Superior temporal gyrus (tissue), 1 donor: ENCODE measurements around the gene ZSCAN12.

ENCODE experiments used
- DNase-seq: peaks from one replicate; pipeline ENCODE4 v3.0.0-alpha.2; 2016; ENCODE audit errors: extremely low spot score

ZSCAN12 gene

GRCh38 chr6:28353981-28354676 lies 45.4 kb downstream of the ZSCAN12 start:
- DNase-seq: peak; percentile 64

DNA sequence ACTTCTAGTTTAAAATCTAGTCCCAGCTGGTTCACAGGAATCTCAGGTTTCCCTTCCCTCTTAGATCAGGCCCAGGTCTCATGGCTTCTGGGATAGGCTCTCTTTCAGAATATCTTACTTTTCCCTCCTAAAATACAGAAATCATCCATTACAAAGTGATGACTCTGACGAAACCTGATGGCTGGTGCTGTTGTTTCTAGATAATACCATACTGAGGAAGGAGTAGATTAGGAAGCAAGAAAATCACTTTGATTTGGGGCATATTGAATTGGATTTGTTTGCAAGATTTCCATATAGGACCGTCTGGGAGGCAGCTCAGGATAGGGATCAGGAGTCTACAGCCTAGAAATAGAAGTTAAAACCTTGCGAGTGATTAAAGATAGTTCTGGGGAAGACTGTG lies 46.2 kb downstream of the ZSCAN12 start:
- DNase-seq: peak; percentile 18

- no peak for DNase-seq
Measured at GRCh38 chr6:28351493-28351925, 48.0 kb downstream of the ZSCAN12 start.

DNA sequence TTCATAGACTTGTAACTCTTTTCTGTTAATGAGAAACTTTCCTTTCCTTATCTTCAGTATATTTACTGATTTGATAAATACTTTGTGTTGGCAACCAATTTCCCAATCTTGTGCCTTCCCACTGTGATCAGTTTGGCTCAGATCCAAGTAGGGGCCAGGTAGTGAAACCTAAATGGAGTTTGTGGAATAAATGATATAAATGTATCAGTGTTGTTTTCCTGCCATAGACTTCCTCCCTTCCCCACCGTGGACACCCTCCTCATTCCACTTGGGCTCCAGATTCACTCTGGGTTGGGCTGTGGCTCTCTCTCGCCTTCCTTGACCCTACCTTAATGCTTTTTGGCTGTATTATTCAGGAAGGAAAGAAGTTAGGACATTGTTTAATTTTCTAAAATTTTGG lies 48.5 kb downstream of the ZSCAN12 start:
- DNase-seq: no peak

DNA sequence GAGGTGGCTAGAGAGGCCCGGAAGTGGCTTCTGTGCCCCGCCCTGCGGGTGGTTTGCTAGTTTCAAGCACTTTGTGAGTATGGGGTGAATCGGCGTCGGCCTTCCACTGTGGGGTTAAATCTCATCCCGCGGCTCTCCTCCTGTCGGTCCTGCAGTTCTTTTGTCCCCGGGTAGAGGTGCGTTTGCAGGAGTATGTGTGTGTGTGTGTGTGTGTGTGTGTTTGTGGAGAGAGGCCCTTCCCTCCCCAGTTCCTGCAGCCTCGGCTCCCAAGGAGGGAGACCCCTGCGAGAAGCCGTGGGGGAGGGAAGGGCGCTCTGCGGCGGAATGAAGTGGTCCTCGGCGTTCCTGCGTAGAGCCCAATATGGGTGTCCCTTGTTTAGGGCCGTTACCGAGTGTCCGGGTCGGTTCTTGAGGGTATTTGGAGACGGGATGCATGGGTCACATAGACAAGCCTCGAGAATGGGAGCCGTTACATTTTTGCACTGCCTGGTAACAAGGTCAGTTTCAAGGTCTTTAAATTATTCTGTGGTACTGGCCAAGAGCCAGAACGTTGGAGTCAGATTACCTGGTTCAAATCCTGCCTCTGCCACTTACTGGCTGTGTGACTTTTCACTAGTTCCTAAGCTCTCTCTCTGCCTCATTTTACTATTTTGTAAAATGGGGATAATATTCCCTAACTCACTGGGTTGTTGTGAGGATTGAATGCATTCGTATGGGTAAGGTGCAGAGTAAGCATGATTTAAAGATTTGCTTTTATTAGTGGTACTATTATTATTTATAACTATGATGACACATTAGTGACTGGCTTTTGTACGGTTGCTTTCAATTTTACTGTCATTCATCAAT lies 49.4 kb downstream of the ZSCAN12 start, which contains the start of gene ZKSCAN3:
TSS of gene ZKSCAN3 (plus strand) at position 56 of the 846 bp plus-strand sequence. CDS start 9,640 bp downstream, outside the sequence.
- peak; percentile 91 for DNase-seq

- no peak for DNase-seq
Measured at GRCh38 chr6:28349344-28349891, 50.1 kb downstream of the ZSCAN12 start.

- no peak for DNase-seq
Measured at GRCh38 chr6:28347119-28347518, 52.4 kb downstream of the ZSCAN12 start.

DNA sequence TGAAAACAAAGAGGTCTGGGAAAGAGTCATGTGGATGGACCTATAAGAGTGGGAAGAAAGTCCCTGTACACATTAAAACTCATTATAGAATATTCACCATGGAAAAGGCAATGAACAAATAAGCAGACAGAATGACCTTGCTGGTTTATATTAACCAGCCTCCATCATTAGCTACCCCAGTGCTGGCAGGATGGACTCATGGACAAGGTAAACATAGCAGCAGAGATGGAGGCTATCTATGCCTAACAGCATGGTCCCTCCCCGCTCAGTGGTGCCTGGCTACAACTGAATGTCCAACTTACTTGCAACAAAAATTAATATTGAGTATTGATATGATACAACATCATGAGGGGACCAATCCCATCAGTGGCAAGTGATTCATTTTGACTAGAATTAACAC lies 54.3 kb downstream of the ZSCAN12 start:
- no peak for DNase-seq

DNA sequence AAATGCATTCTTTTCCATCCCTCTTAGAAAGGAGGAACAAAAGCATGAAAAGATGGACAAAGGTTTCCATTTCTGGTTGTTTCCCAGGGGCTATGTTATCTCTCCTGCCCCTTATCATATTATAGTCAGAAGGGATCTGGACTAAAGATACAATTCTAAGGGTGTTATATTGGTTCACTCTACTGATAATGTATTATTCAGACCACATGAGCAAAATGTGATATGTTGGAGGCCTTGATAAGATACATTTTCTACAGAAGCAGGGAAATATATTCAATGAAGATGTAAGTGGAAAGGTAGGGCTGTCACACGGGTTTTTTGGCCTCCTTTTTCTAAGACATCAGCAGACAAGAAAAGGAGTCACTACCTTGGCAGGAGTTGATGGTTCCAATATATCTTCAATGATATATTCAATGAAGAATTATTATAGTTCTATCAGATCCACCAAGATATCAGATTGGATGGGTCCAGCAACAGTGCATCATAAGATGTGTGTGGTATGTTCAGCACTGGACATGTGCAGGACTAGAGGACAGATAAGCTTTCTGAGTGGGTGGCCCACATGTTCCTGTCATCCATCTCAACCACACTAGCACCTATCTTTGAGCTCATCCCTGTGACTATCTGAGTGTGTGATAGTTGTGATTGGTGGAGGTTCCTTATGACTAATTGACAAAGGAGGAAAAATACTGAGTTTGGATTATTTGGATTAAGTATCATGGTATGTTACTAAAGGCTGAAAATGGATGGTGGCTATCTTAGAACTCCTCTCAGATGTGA lies 55.5 kb downstream of the ZSCAN12 start:
- no peak for DNase-seq

DNA sequence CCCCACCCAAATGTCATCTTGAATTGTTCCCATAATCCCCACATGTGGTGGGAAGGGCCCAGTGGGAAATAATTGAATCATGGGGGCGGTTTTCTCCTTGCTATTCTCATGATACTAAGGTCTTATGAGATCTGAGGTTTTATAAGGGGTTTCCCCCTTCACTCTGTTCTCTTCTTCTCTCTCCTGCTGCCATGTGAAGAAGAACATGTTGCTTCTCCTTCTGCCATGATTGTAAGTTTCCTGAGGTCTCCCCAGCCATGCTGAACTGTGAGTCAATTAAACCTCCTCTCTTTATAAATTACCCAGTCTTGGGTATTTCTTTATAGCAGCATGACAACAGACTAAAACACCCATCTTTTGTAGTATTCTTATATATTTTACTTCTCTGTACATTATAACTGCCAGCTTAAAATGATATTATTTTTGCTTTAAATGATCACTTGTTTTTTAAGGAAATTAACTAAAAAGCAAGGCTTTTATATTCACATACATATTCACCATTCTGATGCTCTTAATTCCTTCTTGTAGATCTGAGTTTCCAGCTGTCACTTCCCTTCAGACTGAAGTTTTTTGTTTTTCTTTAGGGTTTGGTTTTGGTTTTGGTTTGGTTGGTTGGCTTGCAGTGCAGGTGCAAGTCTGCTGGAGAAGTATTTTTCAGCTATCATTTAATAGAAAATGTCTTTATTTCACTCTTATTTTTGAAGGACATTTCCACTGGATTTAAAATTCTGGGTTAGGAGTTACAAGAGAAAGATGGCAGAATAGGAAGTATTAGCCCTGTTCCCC lies 59.0 kb downstream of the ZSCAN12 start:
- DNase-seq: no peak

GRCh38 chr6:28337121-28337520 lies 62.4 kb downstream of the ZSCAN12 start:
- no peak for DNase-seq

GRCh38 chr6:28336284-28337120 lies 63.0 kb downstream of the ZSCAN12 start:
- DNase-seq: peak; percentile 70

GRCh38 chr6:28335564-28336283 lies 63.8 kb downstream of the ZSCAN12 start, which contains the start of gene ZSCAN31:
Gene ZSCAN31 (minus strand): TSS chr6:28336148. CDS start chr6:28329683, 6,465 bp downstream.
- peak; percentile 95 for DNase-seq

- peak; percentile 13 for DNase-seq
Measured at GRCh38 chr6:28335040-28335563, 64.4 kb downstream of the ZSCAN12 start.

DNA sequence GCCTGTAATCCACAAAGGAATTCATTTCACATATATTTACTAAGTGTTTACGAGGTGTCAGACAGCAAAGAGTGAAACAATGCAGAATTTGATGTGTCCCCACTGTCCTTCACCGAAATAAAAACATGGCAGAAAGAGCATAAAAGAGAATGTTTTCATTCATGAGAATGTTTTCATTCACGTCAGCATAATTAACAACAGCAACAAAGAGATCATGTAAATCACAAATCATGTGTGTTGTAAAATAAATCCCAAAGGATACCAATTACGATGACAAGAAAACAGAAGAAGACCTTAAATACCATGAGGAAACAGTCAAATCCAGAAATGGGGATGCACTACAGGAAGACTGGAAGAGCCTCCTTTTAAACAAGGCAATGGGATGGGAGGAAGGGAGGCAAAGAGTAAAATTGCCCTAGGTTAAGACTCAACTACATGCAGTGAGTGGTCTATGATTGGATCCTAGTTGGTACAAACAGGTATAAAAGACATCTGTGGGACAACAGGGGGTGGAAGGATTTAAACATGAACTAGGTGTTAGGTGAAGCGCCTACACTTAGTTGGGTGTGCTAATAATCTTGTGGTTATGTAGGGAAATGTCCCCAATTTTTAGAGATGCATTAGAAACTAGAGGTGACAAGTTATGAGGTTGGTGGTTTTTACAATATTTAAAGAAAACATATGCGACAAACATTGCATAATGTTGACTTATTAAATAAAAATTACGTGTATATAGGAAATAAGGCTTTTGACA lies 65.1 kb downstream of the ZSCAN12 start:
- peak; percentile 24 for DNase-seq

GRCh38 chr6:28333599-28334018 lies 65.9 kb downstream of the ZSCAN12 start:
- DNase-seq: no peak

DNA sequence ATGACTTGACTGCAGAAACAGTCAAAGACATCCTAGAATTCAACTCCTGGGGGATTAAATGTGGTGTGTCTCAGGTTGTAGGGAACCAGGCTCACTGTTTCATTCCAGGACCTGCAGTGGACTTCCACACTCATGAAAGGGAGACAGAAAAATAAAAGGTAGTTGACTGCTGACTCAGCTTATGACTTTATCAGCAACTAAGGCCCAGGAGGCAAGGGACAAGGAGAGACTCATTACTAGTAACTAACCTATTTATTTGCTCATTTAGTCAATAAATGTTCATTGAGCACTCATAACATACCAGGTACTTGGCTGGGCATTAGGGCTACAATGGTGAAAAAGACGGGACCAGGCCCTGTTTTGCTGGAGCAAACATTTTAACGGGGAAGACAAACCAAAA lies 66.5 kb downstream of the ZSCAN12 start:
- no peak for DNase-seq

DNA sequence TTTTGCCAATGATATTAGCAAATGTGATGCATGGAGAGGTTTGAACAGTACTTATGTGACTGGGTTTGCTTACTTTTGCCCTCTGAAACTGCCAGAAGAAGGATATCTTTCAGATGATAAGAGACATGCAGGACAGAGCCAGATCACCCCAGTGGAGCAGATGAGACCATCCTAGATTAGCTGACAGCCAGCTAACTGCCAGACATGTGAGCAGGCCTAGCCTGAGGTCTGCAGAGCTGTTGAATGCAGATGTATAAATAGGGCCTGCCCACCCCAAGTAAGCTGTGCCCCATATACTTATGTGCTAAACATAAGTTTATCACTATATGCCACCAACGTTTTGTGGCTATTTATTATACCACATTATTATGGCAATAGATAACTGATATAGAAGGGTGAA lies 69.5 kb downstream of the ZSCAN12 start:
- DNase-seq: no peak
